ENCODE results near the gene GPHA2. TPM values are rescaled to one million over a fixed set of nuclear protein-coding genes. Genes with fewer than 3 reads are reported as not detected.
"Not testable (repeated sequence)": the region's sequence is repeated elsewhere in the genome, so short reads cannot be mapped to it uniquely, and the experiment has no call there.

The GPHA2 gene, protein sequence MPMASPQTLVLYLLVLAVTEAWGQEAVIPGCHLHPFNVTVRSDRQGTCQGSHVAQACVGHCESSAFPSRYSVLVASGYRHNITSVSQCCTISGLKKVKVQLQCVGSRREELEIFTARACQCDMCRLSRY
- total RNA-seq (not detected), polyA plus RNA-seq (under 1 TPM in 1 of 3 donors, not detected in 2; 0.67 TPM)
- long read RNA-seq, donor 1, partial matches to known transcripts, result 12 of 12 reads
- long read RNA-seq, donor 1, other reads (novel, unspliced or antisense), result 0 of 12 reads
- long read RNA-seq, donor 2, result 0 reads
- long read RNA-seq, donor 3, partial matches to known transcripts, result 5 of 5 reads
- long read RNA-seq, donor 3, other reads (novel, unspliced or antisense), result 0 of 5 reads
- long read RNA-seq, donor 4, result 0 reads
- long read RNA-seq, donor 5, result 0 reads
- long read RNA-seq, donor 6, result 0 reads
- long read RNA-seq, donor 7, result 0 reads
- long read RNA-seq, donor 8, result 0 reads
- long read RNA-seq, donor 9, result 0 reads
- long read RNA-seq, donor 10, result 0 reads

DNA sequence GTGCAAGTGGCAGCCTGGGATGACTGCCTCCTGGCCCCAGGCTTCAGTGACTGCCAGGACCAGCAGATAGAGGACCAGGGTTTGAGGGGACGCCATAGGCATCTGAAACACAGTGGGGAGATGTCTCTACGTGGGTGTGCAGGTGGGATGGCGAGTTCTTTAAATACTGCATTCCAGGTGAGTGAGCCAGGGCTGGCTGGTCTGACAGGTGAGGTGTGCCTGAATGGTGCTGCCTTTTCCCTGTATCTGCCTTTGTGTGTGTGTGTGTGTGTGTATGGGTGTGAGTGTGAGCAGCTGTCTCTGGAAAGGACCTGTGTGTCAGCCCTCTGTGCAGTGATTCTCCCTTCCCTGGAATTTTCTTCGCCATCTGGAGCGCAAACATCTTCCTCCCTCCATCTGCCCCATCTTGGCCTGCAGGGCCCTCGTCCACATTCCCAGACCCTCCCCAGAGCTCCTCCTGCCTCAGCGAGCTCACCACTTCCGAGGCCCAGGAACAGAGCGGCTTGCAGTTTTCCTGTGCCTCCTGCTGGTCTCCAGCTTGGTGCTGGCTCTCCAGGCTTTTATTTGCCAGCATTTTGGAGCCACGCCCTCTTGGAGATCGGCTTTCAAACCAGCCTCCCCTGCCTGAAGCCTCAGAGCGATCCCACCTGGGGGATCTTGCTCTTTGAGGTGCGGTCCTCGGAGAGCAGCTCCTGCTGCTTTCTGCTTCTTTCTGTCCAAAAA, at the start of gene GPHA2:
Gene GPHA2, minus strand, starts transcription at position 535 of the 723 bp plus-strand sequence. Its CDS starts 433 bp downstream, at position 102.
- TF ChIP-seq CTCF (IDR thresholded peaks at IDR 0.05) (no peak), POLR2A (IDR thresholded peaks at IDR 0.05) (no peak)
- H3K4me3 ChIP-seq, result no peak within 1 kb of the TSS
- intact Hi-C loops (cut with DNase I), result loop anchor here in 1 of 2 donors (10.0 kb wide), 1 partner anchor 59 kb away; the partner anchor contains the start of gene BATF2
- H3K9me3 ChIP-seq (replicated peaks in 1 of 3), result no peaks in the 10 kb centered on the region
- no peak within 1 kb of the TSS for H3K27ac ChIP-seq
- WGBS, 4 donors, result 67 to 81% (median 78%) methylated on average over 12 to 14 of the region's 14 CpGs
- no peak for DNase-seq
- no peaks in the 10 kb centered on the region for H3K27me3 ChIP-seq
- H3K36me3 ChIP-seq (replicated peaks in 1 of 2), result peaks cover 0 to 36% of the 10 kb centered on the region in 2 donors
- H3K4me1 ChIP-seq (replicated peaks in 1 of 2), result no peaks in the 10 kb centered on the region

GRCh38 chr11:64983339-64983738, 47.6 kb upstream of the GPHA2 start:
- intact Hi-C loops (cut with DNase I); H3K9me3 ChIP-seq (replicated peaks in 1 of 3); H3K27ac ChIP-seq; H3K36me3 ChIP-seq (replicated peaks in 1 of 2); H3K4me1 ChIP-seq (replicated peaks in 1 of 2); H3K4me3 ChIP-seq; DNase-seq; H3K27me3 ChIP-seq: not testable (repeated sequence)
- WGBS, 4 donors, result 70 to 87% (median 80%) methylated on average over 5 of the region's 5 CpGs

- Histone ChIP-seq H3K4me1 (replicated peaks in 1 of 2) (peaks cover 0 to 7% of the 10 kb centered on the region in 2 donors), H3K36me3 (replicated peaks in 1 of 2) (no peaks in the 10 kb centered on the region), H3K27me3 (no peaks in the 10 kb centered on the region), H3K27ac (no peak overlapping the region), H3K9me3 (replicated peaks in 1 of 3) (no peaks in the 10 kb centered on the region), H3K4me3 (no peak overlapping the region)
- intact Hi-C loops (cut with DNase I), result no loop called here
- DNase-seq, result no peak
- WGBS, 4 donors, result 64 to 83% (median 83%) methylated on average over 2 of the region's 2 CpGs; no CpG with 5 or more reads in 1 of the 4 donors
- TF ChIP-seq CTCF (IDR thresholded peaks at IDR 0.05) (no peak), POLR2A (IDR thresholded peaks at IDR 0.05) (no peak)
Measured at GRCh38 chr11:64976651-64977050, 41.0 kb upstream of the GPHA2 start.

- H3K27ac ChIP-seq, result no peak overlapping the region
- WGBS, 4 donors, result 67 to 78% (median 72%) methylated on average over 5 of the region's 5 CpGs
- intact Hi-C loops (cut with DNase I), result no loop called here
- TF ChIP-seq POLR2A (IDR thresholded peaks at IDR 0.05) (no peak), CTCF (IDR thresholded peaks at IDR 0.05) (no peak)
- no peaks in the 10 kb centered on the region for H3K36me3 ChIP-seq (replicated peaks in 1 of 2)
- H3K27me3 ChIP-seq, result no peaks in the 10 kb centered on the region
- no peak for DNase-seq
- H3K4me1 ChIP-seq (replicated peaks in 1 of 2), result peaks cover 0 to 7% of the 10 kb centered on the region in 2 donors
- no peak overlapping the region for H3K4me3 ChIP-seq
- no peaks in the 10 kb centered on the region for H3K9me3 ChIP-seq (replicated peaks in 1 of 3)
Measured at GRCh38 chr11:64974124-64974523, 38.4 kb upstream of the GPHA2 start.
